Dermis lymphatic vessel endothelial cell (primary cell): Measurements from ENCODE around the gene METTL2A. TPM values are rescaled to one million over a fixed set of nuclear protein-coding genes. Genes with fewer than 3 reads are reported as not detected.

Experiments
- total RNA-seq: library from RNA; depleted of rRNA; stranded (reverse); fragments of >200 nt; gene quantifications from 2 replicates; pipeline ENCODE4 v1.2.1, GENCODE V29; 2014

METTL2A gene
- 17.4 and 18.6 TPM in 2 replicates for total RNA-seq

GRCh38 chr17:62423647-62424461 is at the start of gene METTL2A:
Gene METTL2A, plus strand, starts transcription at chr17:62423897. Its CDS starts 6 bp downstream, at chr17:62423903.

GRCh38 chr17:62380253-62380652 is 43.4 kb upstream of the METTL2A start, which contains the start of gene EFCAB3:
Gene EFCAB3, plus strand, starts transcription at chr17:62380553. Its CDS starts 2,427 bp downstream, at chr17:62382980.

GRCh38 chr17:62478424-62478879 is 54.8 kb downstream of the METTL2A start, which contains the start of gene TLK2:
Gene TLK2, plus strand, starts transcription at chr17:62478825. Its CDS starts 2,301 bp downstream, at chr17:62481126.

Other genes starting within 250 kb of the METTL2A start
- gene EFCAB3, start 43.3 kb upstream of the METTL2A start, total RNA-seq = not detected in 2 replicates
- 43.0 and 43.3 TPM in 2 replicates for gene TLK2, start 54.9 kb downstream of the METTL2A start, total RNA-seq
- 18.1 and 35.7 TPM in 2 replicates for gene MRC2, start 203.8 kb downstream of the METTL2A start, total RNA-seq